ENCODE results near the gene MAPK8IP3.

Gene MAPK8IP3
- 13.2 to 75.0 (median 35.1) reads per million in 17 experiments for total RNA-seq

DNA sequence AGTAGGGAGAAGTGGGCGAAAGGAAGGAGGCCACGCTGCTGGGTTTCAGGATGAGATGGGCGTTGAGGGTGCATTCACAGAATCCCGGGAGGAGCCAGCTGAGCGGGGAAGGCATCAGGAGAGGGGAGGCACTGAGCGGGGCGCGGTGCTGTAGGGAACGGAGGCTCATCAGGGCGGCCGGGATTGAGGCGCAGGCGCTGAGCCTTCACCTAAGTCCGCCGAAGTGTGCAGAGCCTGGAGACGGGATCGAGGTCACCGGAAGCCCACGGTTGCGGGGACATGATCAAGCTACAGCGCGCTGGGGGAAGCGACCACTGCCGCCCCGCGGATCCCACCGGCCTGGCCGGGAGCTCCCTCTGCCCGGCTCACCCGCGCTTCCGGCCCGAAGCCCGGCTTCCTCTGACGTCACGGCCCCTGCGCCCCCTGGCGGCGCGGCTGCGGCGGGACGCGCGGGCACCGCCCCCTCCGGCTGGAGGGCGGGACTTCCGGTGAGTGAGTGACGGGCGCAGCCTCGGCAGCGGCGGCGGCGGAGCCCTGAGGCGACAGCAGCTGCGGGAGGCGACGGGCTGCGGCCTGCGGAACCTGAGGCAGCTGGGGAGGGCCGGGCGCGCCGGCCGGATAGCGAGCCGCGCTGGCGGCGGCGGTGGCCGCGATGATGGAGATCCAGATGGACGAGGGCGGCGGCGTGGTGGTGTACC is at the start of gene MAPK8IP3:
MAPK8IP3 (plus strand) TSS at position 508 of the 698 bp plus-strand sequence; CDS start at position 653, 145 bp downstream.
- DNase-seq = peak; percentile 93 to 98 (median 98)

GRCh38 chr16:1656808-1657617 is 49.0 kb upstream of the MAPK8IP3 start:
- no peak for DNase-seq

- no peak for DNase-seq
Measured at GRCh38 chr16:1657841-1658240, 48.2 kb upstream of the MAPK8IP3 start.

GRCh38 chr16:1659031-1659430 is 47.0 kb upstream of the MAPK8IP3 start:
- DNase-seq = no peak

DNA sequence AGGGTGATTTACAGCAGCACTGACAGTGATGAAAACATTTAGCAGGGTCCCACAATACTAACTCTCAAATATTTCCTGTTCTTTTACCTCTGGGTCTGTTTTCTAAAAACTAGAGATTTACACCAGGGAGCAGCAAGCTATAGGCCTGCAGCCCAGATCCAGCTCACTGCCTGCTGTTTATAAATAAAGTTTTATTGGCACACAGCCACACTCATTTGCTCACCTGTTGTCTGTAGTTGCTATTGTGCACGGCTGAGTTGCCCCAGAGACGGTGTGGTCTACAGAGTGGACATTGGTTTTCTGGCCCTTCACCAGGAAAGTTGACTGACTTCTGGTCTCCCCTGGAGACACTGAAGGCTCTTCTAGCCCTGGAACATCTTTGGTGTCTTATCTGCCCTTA is 44.2 kb upstream of the MAPK8IP3 start:
- no peak for DNase-seq

- DNase-seq = no peak
Measured at GRCh38 chr16:1662543-1662942, 43.5 kb upstream of the MAPK8IP3 start.

DNA sequence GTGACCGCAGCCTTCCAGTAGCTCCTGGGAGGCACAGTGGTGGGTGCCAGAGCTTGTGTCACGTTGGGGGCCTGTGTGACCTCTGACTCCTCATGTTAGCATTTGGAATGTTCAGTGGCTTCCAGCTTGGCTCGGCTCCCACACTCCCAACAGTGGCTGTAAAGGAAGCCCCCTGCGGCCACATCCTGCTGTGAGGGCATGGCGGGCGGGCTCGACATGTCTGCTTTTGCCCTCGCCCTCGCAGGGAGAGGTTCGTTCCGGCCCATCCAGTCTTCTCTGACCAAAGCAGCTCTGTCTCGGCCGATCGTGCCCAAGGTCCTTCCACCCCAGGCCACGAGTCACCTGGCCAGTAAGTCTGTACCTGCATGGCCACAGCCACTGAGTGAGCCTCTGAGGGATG is 40.2 kb upstream of the MAPK8IP3 start:
- DNase-seq = no peak

DNA sequence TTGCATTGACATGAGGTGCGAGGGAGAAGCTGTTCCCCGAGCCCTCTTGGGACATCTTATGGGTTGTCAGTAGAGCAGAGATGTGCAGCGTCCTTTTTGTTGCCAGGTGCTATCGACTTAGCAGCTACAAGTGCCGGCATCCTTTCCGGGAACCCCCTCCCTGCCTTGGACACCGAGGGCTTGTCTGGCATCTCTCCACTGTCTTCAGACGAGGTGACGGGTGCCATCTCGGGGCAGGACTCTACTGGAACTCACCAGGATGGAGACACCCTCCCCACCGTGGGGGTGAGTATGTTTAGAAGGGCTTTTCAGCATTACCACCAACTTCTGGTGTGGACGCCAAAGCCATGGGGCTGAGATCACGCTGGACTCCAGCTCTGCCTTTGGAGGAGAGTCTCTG is 39.7 kb upstream of the MAPK8IP3 start:
- DNase-seq = no peak

- DNase-seq = no peak
Measured at GRCh38 chr16:1667271-1667670, 38.7 kb upstream of the MAPK8IP3 start.

GRCh38 chr16:1667916-1668315 is 38.1 kb upstream of the MAPK8IP3 start:
- no peak for DNase-seq

DNA sequence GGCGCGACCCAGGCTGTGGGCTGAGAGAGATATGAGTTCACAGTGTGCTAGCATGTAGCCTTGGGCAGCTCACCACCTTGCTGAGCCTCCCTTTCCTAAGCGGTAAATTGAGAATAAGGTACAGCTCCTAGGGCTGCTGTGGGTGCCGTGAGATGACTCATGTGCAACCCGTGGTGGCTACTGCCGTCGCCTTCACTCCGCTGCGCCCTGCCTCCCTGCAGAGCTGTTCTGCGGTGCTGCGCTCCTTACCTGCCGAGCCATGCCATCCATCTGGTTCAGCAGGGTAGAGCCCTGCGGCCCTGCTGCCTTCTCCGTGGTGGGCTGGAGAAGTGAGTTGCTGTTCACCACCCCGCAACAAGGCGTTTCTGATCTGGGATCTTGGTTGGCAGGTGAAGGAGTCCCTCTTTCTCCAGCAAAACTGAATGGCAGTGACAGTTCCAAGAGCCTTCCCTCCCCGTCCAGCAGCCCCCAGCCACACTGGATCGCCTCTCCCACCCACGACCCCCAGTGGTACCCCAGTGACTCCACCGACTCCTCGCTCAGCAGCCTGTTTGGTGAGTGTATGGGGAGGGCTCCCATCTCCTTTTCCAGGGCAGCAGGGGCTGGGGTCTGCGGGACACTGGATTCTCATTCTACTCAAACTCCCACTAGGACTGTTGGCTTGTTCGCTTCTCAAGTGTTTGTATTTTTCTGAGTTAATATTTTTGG is 37.2 kb upstream of the MAPK8IP3 start:
- DNase-seq = no peak

DNA sequence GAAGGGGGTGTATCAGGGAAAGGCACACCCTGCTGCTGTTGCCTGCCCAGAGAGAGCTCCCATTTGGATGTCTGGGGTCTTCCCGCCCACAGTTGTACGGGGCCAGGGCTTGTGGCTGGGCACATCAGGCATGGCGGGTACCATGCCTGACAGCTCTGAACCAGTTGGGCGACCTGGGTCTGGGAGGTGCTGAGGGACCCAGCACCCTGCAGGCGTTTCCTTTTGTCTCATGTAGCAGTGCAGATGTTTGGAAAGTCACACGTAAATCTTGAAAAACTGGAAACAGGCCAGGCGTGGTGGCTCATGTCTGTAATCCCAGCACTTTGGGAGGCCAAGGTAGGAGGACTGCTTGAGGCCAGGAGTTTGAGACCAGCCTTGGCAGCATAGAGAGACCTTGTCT is 36.3 kb upstream of the MAPK8IP3 start:
- no peak for DNase-seq

- no peak for DNase-seq
Measured at GRCh38 chr16:1670371-1670770, 35.6 kb upstream of the MAPK8IP3 start.

- no peak for DNase-seq
Measured at GRCh38 chr16:1670866-1671265, 35.1 kb upstream of the MAPK8IP3 start.

DNA sequence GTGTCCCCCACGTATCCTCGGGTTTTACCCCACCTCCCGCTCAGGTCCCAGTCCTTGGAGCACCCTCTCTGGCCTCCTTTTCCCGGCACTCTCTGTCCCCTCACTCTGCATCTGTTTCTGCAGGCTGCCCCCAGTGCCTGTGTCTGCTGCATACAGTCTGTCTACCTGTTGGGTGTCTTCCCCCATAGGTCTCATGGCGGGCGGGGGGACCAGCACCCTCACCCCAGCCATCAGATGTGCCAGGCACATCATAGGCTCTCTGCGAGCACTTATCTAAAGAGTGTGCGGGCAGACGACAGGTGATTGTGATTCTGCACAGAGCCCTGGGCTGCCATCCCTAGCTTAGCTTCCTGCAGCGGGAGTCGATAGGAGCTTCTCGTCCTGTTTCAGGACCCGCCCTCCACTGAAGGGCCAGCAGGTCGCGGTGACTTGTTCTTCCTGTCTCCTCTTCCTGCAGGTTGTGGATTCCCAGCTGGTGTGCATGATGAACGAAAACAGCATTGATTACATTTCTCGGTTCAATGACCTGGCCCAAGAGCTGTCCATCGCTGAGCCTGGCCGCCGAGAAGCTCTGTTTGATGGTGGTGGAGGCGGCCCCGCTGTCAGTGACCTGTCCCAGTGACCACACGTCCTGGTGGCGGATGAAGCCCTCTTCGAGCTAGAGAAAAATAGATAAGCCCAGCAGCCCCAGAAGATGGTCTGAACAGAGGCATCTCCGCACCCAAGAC is 32.4 kb upstream of the MAPK8IP3 start:
- no peak for DNase-seq

DNA sequence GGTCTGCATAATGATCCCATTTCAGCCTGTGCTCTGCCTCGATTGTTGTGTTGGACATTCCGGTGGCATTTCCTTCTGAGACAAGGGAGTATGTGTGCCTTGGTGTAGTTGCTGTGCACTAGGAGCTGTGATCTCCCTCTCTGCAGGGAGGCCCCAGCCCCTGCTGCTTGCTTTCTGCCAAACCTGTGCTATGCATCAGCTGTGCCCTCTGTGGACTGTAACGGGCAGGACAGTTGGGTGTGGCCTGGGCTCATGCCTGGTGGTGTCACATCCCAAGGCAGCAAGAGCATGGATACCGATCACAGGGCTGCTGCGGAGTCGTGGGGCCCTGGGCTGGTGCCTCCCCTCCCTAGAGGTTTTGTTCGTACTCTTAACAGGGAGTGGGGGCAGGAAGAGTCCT is 31.7 kb upstream of the MAPK8IP3 start:
- no peak for DNase-seq

DNA sequence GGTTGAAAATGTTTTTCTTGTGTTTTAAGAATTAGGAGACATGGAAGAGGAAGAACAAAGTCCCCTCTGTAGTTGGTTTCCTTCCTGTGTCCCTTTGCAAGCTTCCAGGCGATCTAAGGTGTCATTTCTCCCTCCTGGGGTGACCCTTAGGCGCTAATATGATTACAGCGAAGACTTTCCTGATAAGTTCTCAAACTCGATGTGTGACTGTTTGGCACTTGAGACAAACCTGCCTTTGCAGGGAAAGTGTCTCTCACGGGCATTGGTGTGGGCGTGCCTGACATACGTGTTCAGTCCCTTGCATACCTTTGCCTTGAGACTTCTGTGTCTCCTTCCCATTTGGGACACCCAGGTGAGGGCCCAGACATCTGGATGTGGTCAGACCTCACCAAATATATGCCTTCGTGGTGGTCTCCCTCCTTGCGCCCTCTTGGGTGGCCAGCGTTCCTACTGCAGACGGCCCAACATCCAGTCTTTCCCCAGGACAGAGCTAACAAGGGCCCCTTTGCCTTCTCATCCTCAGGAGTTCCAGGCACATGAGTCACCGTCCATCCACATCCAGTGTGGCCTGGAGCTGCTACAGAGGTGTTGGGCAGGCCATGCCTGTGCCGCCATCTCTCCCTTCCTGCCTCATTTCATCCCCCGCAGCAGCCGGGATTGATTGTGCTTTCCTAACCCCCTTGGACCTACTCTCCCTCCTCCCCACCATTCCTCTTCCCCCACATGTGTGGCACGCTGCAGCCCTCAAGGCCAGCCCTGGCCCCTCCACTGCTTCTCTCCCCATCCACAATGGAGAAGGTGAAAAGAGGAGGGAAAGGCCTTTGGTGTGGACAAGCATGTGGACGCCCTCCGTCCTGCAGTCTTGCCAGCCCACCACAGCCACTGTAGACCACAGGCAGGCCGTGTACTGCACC is 31.0 kb upstream of the MAPK8IP3 start:
- no peak for DNase-seq

GRCh38 chr16:1676661-1677060 is 29.3 kb upstream of the MAPK8IP3 start:
- DNase-seq = no peak

GRCh38 chr16:1677339-1677738 is 28.7 kb upstream of the MAPK8IP3 start:
- no peak for DNase-seq

- peak; percentile 97 to 99 (median 98) for DNase-seq
Measured at GRCh38 chr16:1677942-1678499, 28.0 kb upstream of the MAPK8IP3 start, which contains the start of gene JPT2. JPT2 (plus strand) TSS chr16:1678279; CDS start chr16:1678313, 34 bp downstream.

- peak; percentile 14 to 63 (median 45) for DNase-seq
Measured at GRCh38 chr16:1678500-1679098, 27.4 kb upstream of the MAPK8IP3 start.

Data from suppressor macrophage (primary cell).